ENCODE results near the gene FN1.

DNA sequence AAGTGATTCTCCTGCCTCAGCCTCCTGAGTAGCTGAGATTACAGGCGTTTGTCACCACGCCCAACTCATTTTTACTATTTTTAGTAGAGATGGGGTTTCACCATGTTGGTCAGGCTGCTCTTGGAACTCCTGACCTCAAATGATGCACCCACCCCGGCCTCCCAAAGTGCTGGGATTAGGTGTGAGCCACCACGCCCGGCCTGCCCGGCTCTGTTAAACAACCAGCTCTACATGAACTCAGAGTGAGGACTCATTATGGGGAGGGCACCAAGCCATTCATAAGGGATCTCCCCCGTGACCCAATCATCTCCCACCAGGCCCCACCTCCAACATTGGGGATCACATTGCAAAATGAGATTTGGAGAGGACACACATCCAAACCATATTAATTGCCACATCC lies 115.2 kb downstream of the FN1 start:
- no peak for TF ChIP-seq EZH2 (IDR thresholded peaks at IDR 0.05; ENCODE audit: borderline replicate concordance, low read depth, low read length, severe bottlenecking)
- no peak for TF ChIP-seq CTCF (IDR thresholded peaks at IDR 0.05; ENCODE audit: borderline replicate concordance, extremely low read depth, low read length, poor library complexity, severe bottlenecking)
